Raji (cell line): ENCODE data around the gene ANXA7.

ENCODE experiments used
- POLR2A ChIP-seq: IDR thresholded peaks from 2 replicates; pipeline ENCODE4 v1.6.1; 2011; ENCODE audit warnings: low read depth, low read length, control low read depth; ENCODE audit not compliant: insufficient read depth

ANXA7 gene

DNA sequence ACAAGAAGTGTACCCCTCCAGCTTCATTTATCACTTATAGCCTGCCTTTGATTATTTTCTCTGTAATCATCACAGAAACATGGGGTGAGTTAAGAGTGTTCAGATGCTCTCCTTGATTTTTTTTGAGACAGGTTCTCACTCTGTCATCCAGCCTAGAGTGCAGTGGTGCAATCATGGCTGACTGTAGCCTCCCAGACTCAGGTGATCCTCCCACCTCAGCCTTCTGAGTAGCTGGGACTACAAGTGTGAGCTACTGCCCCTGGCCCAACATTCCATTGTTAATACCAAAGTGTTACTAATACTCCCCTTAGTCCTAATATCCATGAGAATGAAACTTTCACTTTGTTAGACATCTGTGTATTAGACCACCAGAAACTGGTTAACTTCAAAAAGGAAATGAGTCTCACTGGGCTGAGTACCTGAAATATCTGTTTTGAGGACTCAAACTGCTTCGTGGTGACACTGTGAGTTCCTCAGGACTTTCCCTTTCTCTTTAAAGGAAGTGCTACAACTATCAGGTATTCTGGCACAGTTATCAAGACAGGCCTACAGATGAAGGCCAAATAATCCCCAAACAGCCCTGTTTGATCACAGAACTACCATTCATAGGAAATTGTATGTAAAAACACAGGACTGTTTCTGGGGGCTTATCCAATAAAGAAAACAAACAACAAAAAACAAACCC, 34.7 kb downstream of the ANXA7 start:
- TF ChIP-seq POLR2A: no peak

DNA sequence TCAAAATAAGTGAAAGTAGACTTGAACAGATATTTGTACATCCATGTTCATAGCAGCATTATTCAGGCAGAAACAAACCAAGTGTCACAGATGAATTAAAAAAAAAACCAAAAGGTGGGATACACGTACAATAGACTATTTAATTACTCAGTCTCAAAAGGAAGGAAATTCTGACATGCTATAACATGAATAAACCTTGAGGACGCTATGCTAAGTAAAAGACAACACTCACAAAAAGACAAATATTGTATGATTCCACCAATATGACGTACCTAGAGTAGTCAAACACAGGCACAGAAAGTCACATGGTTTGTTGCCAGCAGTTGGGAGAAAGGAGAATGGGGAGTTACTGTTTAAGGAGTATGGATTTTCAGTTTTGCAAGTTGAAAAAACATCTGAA, 37.2 kb downstream of the ANXA7 start:
- no peak for TF ChIP-seq POLR2A

DNA sequence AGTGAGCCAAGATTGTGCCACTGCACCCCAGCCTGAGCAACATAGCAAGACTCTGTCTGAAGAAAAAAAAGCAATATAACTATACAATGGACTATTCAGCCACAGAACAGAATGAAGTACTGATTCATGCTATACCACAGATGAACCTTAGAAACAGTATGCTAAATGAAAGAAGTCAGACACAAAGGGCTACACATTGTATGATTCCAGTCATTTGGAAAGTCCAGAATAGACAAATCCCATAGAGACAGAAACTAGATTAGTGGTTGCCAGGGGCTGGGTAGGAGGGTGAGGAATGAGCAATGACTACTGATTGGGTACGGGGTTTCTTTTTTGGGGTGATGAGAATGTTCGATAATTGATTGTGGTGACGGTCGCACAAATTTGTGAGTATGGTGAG, 45.6 kb downstream of the ANXA7 start:
- no peak for TF ChIP-seq POLR2A

DNA sequence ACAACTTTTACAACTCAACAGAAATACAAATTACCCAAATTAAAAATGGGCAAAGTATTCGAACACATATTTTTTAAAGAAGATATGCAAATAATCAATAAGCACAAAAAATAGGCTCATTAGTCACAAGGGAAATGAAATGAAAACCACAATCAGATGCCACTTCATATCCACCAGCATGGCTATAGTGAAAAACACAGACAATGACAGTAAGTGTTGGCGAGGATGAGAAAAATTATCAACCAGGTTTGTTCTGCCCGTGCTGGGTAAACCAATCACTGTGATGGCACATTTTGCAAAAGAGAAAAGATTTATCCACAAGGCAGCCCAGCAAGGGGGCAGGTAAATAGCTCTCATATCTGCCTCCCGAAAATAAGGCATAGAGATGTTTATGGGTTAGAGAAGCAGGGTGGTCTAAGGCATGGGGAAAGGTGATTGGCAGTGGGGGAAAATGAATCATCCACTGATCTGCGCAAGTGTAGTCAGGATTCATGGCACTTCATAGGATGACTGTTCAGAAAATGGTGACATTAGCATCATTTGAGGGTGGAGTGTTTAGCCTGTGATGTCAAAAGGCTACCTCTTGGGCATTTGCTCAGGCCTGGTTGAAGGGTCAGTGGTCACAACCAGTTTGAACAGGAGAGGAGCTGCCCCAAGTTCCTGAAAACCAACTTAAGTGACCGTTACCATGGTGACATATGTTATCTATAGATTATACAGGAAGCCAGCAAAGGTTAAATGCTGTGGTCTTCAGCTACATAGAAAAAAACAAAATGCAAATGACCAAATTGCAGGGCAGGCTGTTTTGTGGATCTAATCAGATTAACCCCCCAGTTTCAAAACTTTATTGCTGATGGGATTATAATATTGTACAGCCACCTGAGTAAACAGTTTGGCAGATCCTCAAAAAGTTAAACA, 47.2 kb downstream of the ANXA7 start:
- no peak for TF ChIP-seq POLR2A

DNA sequence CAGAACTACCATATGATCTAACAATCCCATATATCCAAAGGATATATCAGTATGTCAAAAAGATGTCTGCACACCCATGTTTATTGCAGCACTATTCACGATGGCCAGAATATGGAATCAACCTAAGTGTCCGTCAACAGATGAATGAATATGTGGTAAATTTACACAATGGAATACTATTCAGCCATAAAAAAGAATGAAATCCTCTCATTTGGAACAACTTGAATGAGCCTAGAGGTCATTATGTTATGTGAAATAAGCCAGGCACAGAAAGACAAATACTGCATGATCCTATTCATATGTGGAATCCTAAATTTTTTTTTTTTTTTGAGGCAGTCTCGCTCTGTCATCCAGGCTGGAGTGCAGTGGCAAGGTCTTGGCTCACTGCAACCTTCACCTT, 48.9 kb downstream of the ANXA7 start:
- no peak for TF ChIP-seq POLR2A

DNA sequence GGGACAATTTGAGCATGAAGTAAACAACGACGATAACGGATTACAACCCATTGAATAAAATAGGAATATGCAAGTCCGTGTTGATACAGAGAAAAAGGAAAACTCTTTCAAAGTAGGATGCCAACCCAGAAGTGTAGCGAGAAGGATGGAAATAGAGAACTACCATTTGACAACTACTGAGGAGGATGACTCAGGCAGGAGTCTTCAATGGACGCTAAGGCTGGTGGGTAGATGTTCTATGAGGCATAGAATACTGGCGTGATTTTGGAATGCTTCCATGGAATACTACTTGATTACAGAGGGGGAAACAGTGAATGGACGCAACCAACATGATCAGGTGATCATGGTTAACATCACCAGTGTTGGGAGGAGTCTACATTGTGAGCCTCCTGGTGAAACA, 54.4 kb downstream of the ANXA7 start:
- TF ChIP-seq POLR2A: no peak

DNA sequence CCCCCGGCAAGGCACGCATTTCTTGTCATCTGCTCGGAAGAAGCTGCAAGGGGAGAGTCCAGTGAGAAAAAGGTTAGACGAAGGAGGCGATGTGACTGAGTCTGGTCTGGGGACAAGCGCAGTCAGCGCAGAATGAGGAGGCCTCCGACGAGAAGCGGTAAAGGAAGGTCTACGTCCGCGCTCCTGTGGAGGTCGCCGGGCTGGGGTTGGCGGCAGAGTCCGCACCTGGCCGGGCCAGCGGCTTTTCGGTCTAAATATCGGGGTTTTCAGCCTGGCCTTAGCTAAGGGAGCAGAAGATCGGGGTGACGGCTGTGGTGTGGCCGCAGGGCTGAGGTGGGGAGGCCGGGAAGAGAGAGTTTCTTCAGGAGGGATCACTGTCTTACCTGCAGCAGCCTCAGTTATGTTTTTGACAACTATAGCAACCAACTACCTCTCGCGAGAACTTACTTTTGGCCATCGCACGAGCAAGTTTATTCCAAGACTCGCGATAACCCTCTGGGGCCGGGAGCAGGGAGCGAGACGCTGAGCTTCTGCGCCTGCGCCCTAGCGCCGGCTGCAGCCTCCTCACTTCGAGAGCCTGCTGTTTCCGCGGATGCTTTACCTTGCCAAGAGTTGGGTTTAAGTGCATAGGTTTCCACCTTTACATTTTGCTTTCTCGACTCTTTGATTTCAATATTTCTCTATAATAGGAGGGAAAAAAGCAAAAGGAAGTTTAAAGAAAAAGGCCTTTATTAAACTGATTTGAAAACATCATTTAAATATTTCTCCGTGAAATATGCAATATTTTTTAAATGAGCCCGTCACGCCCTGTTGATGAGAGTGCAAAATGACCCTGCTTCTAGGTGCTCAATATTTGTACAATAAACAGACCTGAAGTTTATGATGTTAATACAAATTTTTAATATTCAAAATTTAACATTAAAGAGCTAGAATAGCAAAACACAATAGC, 55.3 kb downstream of the ANXA7 start, which contains the start of gene CFAP70:
CFAP70 (minus strand) TSS at position 534 of the 949 bp plus-strand sequence. CDS start 4,068 bp downstream, outside the sequence.
- peak; percentile 67 for TF ChIP-seq POLR2A

DNA sequence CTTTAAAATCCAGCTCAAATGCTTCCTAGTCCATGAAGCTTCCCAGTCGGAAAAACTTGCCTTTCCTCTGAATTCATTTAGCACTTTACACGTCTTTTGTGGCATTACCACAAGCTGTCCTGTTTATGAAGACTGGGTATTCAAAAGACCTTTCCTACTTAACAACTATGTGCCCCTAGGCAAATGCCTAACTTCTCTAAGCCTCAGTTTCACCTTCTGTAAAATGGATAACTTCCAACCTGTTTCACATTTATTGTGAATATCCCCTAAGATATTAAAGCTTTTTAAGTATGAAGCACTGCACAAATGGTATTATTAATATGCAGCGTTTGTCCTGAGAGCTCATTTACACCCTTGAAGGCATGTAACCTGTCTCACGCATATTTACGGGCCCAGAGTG, 56.0 kb downstream of the ANXA7 start:
- no peak for TF ChIP-seq POLR2A

DNA sequence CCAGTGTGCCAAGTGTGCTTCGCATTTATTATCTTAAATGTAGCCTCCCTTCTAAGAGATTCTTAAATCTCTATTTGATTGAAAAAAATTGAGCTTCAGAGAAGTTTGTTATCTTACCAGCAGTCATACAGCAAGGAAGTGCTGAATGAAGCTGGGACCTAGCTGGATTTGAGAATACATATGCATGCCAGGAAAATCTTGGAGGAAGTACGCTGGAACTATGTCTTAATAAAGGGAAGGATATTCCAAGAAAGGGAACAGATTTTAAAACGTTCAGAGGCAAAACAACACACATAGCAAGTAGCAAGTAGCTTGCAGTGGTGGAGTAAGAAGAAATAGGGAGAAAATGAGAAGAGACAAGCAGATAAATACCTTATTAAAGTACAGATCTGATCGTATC, 56.7 kb downstream of the ANXA7 start:
- no peak for TF ChIP-seq POLR2A

DNA sequence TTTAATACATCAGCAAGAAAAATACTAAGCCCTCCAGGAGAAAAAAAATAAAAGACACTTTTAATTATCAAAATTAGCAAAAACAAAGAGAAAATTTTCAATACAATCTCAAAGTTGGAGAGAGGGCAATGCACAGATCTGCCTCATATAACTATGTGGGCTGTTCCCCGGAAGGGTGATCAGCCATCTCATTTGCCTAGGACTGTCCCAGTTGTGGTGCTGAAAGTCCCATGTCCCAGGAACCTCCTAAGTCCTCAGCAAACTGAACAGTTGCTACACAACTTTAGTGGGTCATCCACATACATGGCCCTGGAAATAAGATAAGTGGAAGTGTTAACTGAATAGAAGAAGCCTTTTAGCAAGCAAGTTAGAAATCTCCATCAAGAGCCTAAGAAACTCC, 69.6 kb downstream of the ANXA7 start:
- no peak for TF ChIP-seq POLR2A

DNA sequence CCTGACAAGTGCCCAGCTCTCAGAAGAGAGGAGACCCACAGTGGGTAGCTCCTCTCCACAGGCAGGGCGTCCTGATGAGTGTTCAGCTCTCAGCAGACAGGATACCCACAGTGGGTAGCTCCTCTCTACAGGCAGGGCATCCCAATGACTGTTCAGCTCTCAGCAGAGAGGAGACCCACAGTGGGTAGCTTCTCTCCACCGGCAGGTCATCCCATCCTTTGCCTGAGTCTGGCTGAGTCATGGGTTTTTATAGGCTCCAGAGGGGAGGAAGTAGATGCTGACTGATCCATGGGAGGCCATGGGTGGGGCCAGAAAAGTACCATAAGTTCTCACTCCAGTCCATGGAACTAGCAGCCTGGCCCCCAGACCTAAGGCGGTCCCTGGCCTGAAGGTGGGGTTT, 73.7 kb downstream of the ANXA7 start:
- TF ChIP-seq POLR2A: no peak

DNA sequence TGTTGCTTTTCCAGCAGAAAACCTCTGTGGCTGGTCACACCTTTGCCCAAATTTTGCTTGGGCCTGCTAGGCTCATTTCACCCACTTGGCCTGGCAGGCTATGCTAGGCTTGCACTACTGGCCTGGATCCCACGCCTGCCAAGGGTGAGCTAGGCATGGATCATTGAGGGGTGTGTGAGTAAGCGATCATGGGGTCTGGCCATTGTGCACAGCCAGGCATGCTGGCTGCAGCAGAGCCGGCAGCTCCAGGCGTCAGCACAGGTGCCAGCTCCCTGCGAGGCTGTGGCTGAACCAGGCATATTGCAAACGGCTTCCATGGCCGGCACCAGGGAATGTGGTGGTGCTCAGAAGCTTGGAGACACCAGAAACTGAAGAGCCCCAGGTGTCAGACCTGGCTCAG, 74.4 kb downstream of the ANXA7 start:
- no peak for TF ChIP-seq POLR2A

DNA sequence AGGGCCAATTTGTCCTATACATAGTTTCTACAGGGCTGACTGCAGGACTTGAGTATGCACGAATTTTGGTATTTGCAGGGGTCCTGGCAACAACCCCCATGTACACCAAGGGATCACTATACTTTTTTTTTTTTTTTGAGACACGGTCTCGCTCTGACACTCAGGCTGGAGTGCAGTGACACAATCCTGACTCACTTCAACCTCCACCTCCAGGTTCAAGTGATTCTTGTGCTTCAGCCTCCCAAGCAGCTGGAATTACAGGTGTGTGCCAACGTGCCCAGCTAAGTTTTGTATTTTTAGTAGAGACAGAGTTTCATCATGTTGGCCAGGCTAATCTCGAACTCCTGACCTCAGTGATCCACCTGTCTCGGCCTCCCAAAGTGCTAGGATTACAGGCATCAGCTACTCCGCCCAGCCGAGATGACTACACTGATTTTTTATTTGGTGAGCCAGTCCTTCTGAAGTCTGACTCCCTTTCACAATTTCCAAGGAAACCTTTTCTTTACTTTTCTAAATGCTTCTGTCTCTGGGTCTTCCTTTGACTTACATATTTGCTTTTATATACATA, 75.0 kb downstream of the ANXA7 start:
- no peak for TF ChIP-seq POLR2A

DNA sequence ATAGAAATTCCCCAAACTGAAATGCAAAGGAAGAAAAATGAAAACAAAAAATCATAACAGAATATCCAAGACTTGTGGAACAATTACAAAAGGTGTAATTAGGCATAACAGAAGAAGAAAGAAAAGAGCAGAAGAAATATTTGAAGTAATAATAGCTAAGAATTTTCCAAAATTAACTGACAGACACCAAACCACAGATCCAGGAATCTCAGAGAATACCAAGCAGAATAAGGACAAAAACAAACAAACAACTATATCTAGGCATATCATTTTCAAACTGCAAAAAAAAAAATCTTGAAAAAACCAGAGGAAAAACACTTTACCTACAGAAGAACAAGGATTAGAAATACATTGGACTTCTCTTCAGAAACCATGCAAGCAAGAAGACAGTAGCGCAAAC, 80.7 kb downstream of the ANXA7 start:
- no peak for TF ChIP-seq POLR2A

DNA sequence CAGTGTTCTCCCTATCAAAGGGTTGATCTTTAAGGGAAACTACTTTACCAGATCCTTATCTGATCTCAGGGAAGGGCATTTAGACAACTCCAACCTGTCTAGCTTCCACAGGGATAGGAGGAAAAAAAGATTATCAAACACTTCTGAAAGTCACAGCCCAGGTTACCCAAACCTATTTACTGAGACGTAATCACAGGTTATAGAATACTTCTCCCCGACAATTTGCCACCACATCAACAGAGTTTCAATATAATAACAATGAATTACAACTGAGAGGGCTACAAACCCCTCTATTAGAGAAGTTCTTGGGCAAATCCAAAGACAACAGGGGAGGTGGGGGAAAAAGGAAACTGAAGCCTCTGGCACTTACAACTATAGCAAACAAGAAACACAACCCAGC, 81.5 kb downstream of the ANXA7 start:
- no peak for TF ChIP-seq POLR2A
